CD4-positive, alpha-beta memory T cell (primary cell): ENCODE measurements around the gene LPCAT1. TPM values are rescaled to one million over a fixed set of nuclear protein-coding genes. Genes with fewer than 3 reads are reported as not detected.

Source experiments
- CTCF ChIA-PET: fragments of 350-600 bp; sonication (Branson Sonifier 250); formaldehyde crosslinking; loops from one replicate; lab custom pipeline; 2021; ENCODE audit warnings: inconsistent platforms; ENCODE audit not compliant: partially characterized antibody; lab: Charles Lee
- POLR2A ChIA-PET: fragments of 350-600 bp; sonication (Branson Sonifier 250); formaldehyde crosslinking; loops from one replicate; lab custom pipeline; 2021; ENCODE audit not compliant: partially characterized antibody; lab: Charles Lee
- DNase-seq, 5 donors: peaks; one replicate each; pipeline versions ENCODE4 v3.0.0 to v3.0.0-alpha.2; 2020 to 2022; ENCODE audit warnings: mixed read lengths in 1 of 5
- H3K27ac ChIP-seq: one replicate; pipeline ENCODE4 v1.7.0; 2013; ENCODE audit warnings: low read depth, low read length
- H3K27me3 ChIP-seq: 2 replicates; pipeline ENCODE4 v1.7.0; 2013; ENCODE audit warnings: mild to moderate bottlenecking, low read length, moderate library complexity; ENCODE audit not compliant: insufficient read depth
- H3K36me3 ChIP-seq: 2 replicates; pipeline ENCODE4 v1.7.0; 2013; ENCODE audit warnings: mild to moderate bottlenecking, low read length, moderate library complexity; ENCODE audit not compliant: insufficient read depth
- H3K4me1 ChIP-seq: 2 replicates; pipeline ENCODE4 v1.7.0; 2013; ENCODE audit warnings: mild to moderate bottlenecking, low read length, moderate library complexity; ENCODE audit not compliant: insufficient read depth
- H3K4me3 ChIP-seq, 2 donors: one replicate each; pipeline ENCODE4 v1.7.0; 2013; ENCODE audit warnings: low read length in 2 of 2, mild to moderate bottlenecking in 1 of 2
- H3K9me3 ChIP-seq, 2 donors: one replicate each; pipeline ENCODE4 v1.7.0; 2013; ENCODE audit warnings: low read length in 2 of 2, control low read depth in 1 of 2; ENCODE audit not compliant: control insufficient read depth in 1 of 2
- H3K27ac Mint-ChIP-seq, 7 donors: one replicate each; pipeline ENCODE4 v1.8.0; 2020 to 2021; ENCODE audit warnings: mixed read lengths in 7 of 7, mild to moderate bottlenecking in 6 of 7, inconsistent platforms in 3 of 7, moderate library complexity in 3 of 7
- H3K27me3 Mint-ChIP-seq, 2 donors: one replicate each; pipeline ENCODE4 v1.8.0; 2020 to 2021; ENCODE audit warnings: mixed read lengths in 2 of 2
- H3K36me3 Mint-ChIP-seq, 2 donors: one replicate each; pipeline ENCODE4 v1.8.0; 2020 to 2021; ENCODE audit warnings: mixed read lengths in 2 of 2, inconsistent platforms in 1 of 2, mild to moderate bottlenecking in 1 of 2
- H3K4me1 Mint-ChIP-seq, 4 donors: one replicate each; pipeline ENCODE4 v1.8.0; 2020 to 2021; ENCODE audit warnings: mixed read lengths in 4 of 4, mild to moderate bottlenecking in 1 of 4
- H3K4me3 Mint-ChIP-seq, 8 donors: one replicate each; pipeline ENCODE4 v1.8.0; 2020 to 2021; ENCODE audit warnings: mixed read lengths in 8 of 8, mild to moderate bottlenecking in 7 of 8, moderate library complexity in 6 of 8, inconsistent platforms in 3 of 8
- H3K9me3 Mint-ChIP-seq, 8 donors: one replicate each; pipeline ENCODE4 v1.8.0; 2020 to 2021; ENCODE audit warnings: mixed read lengths in 8 of 8, mild to moderate bottlenecking in 5 of 8, inconsistent platforms in 3 of 8, moderate library complexity in 1 of 8
- intact Hi-C: fragments of 100-400 bp; cut with micrococcal nuclease; formaldehyde crosslinking; loops from one replicate; pipeline ENCODE4 v1.15.1; 2023
- polyA plus RNA-seq, 2 donors: library from polyadenylated mRNA; unstranded; fragments of 300-500 nt; fragmentation: Illumina TruSeq; gene quantifications; one replicate each; pipeline ENCODE4 v1.2.3, GENCODE V29; 2021
- total RNA-seq, 2 experiments: library from RNA; stranded (reverse); gene quantifications; one replicate each; pipeline ENCODE4 v1.2.3, GENCODE V29; 2021

Gene LPCAT1
- total and polyA plus RNA-seq, 4 experiments from 2014 or later, result 9.0 to 63.6 (median 47.5) TPM

GRCh38 chr5:1564824-1565736 is 41.3 kb upstream of the LPCAT1 start:
- Mint-ChIP-seq H3K36me3 (no peaks in the 10 kb centered on the region), H3K4me1 (no peaks in the 10 kb centered on the region), H3K27ac (no peak overlapping the region), H3K4me3 (no peak overlapping the region), H3K9me3 (peaks cover 0 to 4% (median 0%) of the 10 kb centered on the region in 8 donors), H3K27me3 (peaks cover 7 to 8% of the 10 kb centered on the region in 2 donors)
- H3K27me3 ChIP-seq, result no peaks in the 10 kb centered on the region
- POLR2A ChIA-PET, result no interaction called here
- no peaks in the 10 kb centered on the region for H3K36me3 ChIP-seq
- H3K27ac ChIP-seq, result no peak overlapping the region
- H3K4me1 ChIP-seq, result no peaks in the 10 kb centered on the region
- CTCF ChIA-PET, result no interaction called here
- intact Hi-C loops, result loop anchor here (10.0 kb wide), 1 partner anchor 1300 kb away; no protein-coding TSS in a partner anchor
- DNase-seq, result no peak
- H3K9me3 ChIP-seq, result no peaks in the 10 kb centered on the region
- H3K4me3 ChIP-seq, result no peak overlapping the region

DNA sequence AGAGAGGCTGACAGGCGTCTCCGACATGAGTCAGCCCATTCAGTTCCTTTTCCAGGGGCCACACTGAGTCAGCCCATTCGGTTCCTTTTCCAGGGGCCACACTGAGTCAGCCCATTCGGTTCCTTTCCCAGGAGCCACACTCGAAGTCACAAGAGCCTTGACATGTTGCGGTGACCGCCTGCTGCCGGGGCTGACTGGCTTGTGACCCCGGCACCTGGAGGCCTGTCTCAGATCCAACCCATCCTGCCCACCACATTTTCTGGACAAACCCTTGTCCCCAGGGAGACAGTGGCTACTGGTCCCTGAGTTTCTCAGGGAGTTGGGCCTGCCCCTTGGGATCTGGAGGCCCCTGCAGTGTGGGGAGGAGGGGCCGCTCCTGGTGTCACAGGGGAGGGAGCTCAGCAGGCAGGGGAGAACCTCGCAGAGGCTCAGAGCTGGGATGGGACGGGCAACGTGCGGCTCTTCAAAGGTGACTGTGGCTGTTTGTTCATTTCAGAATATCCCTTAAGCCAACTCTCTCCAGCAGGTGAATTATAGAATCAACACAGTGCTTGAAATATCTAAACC is 40.5 kb upstream of the LPCAT1 start:
- intact Hi-C loops, result loop anchor here (10.0 kb wide), 1 partner anchor 1299 kb away; no protein-coding TSS in a partner anchor
- Mint-ChIP-seq H3K27me3 (peaks cover 7 to 11% of the 10 kb centered on the region in 2 donors), H3K36me3 (no peaks in the 10 kb centered on the region), H3K9me3 (peaks cover 0 to 4% (median 0%) of the 10 kb centered on the region in 8 donors), H3K4me1 (no peaks in the 10 kb centered on the region), H3K27ac (no peak overlapping the region), H3K4me3 (no peak overlapping the region)
- Histone ChIP-seq H3K9me3 (no peaks in the 10 kb centered on the region), H3K4me3 (no peak overlapping the region), H3K27me3 (no peaks in the 10 kb centered on the region), H3K27ac (no peak overlapping the region), H3K4me1 (no peaks in the 10 kb centered on the region), H3K36me3 (no peaks in the 10 kb centered on the region)
- DNase-seq, result no peak
- ChIA-PET POLR2A (no interaction called here), CTCF (interaction anchor here (0.6 kb wide), 1 partner anchor 397 kb away, joined by 3 read pairs; no protein-coding TSS in a partner anchor)

DNA sequence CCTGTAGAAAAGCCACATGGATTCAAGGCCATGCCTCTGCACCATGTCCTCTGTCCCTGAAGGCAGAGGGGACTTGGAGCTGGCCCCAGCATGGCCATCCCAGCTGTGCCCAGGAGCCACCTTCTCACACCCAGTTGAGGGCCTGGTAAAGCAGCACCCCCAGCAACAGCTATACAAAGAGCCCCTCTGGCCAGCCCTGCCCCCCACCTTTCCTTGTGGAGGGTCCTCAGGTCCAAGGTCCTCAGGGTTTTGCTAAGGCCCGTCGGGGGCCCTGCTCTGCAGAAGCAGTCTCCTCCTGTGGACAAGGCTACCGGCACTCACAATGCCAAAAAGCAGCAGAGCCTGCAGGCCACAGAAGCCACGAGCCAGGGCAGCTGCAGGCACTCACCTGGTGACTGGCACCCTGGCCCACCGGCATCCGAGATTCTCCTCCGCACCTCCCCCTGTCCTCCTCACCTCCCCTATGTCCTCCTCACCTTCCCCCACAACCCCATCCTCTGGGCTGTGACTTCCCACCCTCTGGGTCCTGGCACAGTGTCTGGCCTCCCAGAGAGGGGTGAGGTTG is 39.9 kb upstream of the LPCAT1 start:
- no peaks in the 10 kb centered on the region for H3K27me3 ChIP-seq
- ChIA-PET CTCF (interaction anchor here (0.6 kb wide), 1 partner anchor 397 kb away, joined by 3 read pairs; no protein-coding TSS in a partner anchor), POLR2A (no interaction called here)
- no peak overlapping the region for H3K4me3 Mint-ChIP-seq
- no peaks in the 10 kb centered on the region for H3K36me3 ChIP-seq
- DNase-seq, result no peak
- no peaks in the 10 kb centered on the region for H3K36me3 Mint-ChIP-seq
- H3K4me1 Mint-ChIP-seq, result peaks cover 0 to 2% (median 0%) of the 10 kb centered on the region in 4 donors
- no peak overlapping the region for H3K27ac Mint-ChIP-seq
- intact Hi-C loops, result loop anchor here (10.0 kb wide), 1 partner anchor 1299 kb away; no protein-coding TSS in a partner anchor
- no peak overlapping the region for H3K4me3 ChIP-seq
- peaks cover 0 to 4% (median 0%) of the 10 kb centered on the region in 8 donors for H3K9me3 Mint-ChIP-seq
- no peaks in the 10 kb centered on the region for H3K9me3 ChIP-seq
- H3K4me1 ChIP-seq, result no peaks in the 10 kb centered on the region
- no peak overlapping the region for H3K27ac ChIP-seq
- peaks cover 7 to 13% of the 10 kb centered on the region in 2 donors for H3K27me3 Mint-ChIP-seq

- no peaks in the 10 kb centered on the region for H3K27me3 ChIP-seq
- Mint-ChIP-seq H3K4me3 (no peak overlapping the region), H3K9me3 (peaks cover 0 to 4% (median 0%) of the 10 kb centered on the region in 8 donors), H3K27ac (no peak overlapping the region), H3K27me3 (peaks cover 7 to 13% of the 10 kb centered on the region in 2 donors), H3K4me1 (peaks cover 0 to 2% (median 0%) of the 10 kb centered on the region in 4 donors), H3K36me3 (no peaks in the 10 kb centered on the region)
- no peak overlapping the region for H3K4me3 ChIP-seq
- intact Hi-C loops, result loop anchor here (10.0 kb wide), 1 partner anchor 1298 kb away; no protein-coding TSS in a partner anchor
- H3K27ac ChIP-seq, result no peak overlapping the region
- H3K4me1 ChIP-seq, result no peaks in the 10 kb centered on the region
- no peaks in the 10 kb centered on the region for H3K36me3 ChIP-seq
- ChIA-PET POLR2A (no interaction called here), CTCF (no interaction called here)
- H3K9me3 ChIP-seq, result no peaks in the 10 kb centered on the region
- no peak for DNase-seq
Measured at GRCh38 chr5:1563051-1563461, 39.3 kb upstream of the LPCAT1 start.

DNA sequence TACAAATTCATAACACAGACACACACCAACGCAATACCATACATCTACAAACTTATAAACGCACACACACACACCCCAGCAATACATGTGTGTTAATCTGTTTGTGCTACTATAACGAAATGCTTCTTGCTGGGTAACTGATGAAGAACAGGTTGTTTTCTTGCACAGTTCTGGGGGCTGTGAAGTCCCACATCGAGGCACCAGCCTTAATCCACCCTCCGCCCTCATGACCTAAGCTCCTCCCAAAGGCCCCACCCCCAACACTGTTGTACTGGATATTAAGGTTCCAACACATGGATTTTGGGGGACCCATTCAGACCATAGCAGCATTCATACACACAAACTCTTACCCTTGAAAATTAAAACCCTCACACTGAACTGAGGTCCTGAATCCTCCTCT is 38.8 kb upstream of the LPCAT1 start:
- ChIA-PET CTCF (no interaction called here), POLR2A (no interaction called here)
- Mint-ChIP-seq H3K27ac (no peak overlapping the region), H3K9me3 (peaks cover 0 to 4% (median 0%) of the 10 kb centered on the region in 8 donors), H3K27me3 (peaks cover 7 to 13% of the 10 kb centered on the region in 2 donors), H3K36me3 (no peaks in the 10 kb centered on the region), H3K4me3 (no peak overlapping the region), H3K4me1 (peaks cover 0 to 2% (median 0%) of the 10 kb centered on the region in 4 donors)
- H3K4me3 ChIP-seq, result no peak overlapping the region
- no peaks in the 10 kb centered on the region for H3K4me1 ChIP-seq
- no peaks in the 10 kb centered on the region for H3K27me3 ChIP-seq
- no peak overlapping the region for H3K27ac ChIP-seq
- intact Hi-C loops, result loop anchor here (10.0 kb wide), 1 partner anchor 1298 kb away; no protein-coding TSS in a partner anchor
- no peak for DNase-seq
- H3K9me3 ChIP-seq, result no peaks in the 10 kb centered on the region
- H3K36me3 ChIP-seq, result no peaks in the 10 kb centered on the region

- intact Hi-C loops, result loop anchor here (10.0 kb wide), 1 partner anchor 1297 kb away; no protein-coding TSS in a partner anchor
- Mint-ChIP-seq H3K27me3 (peaks cover 7 to 13% of the 10 kb centered on the region in 2 donors), H3K27ac (no peak overlapping the region), H3K9me3 (peaks cover 0 to 4% (median 0%) of the 10 kb centered on the region in 8 donors), H3K4me1 (peaks cover 0 to 2% (median 0%) of the 10 kb centered on the region in 4 donors), H3K4me3 (no peak overlapping the region), H3K36me3 (no peaks in the 10 kb centered on the region)
- no peaks in the 10 kb centered on the region for H3K27me3 ChIP-seq
- no peak overlapping the region for H3K27ac ChIP-seq
- no peaks in the 10 kb centered on the region for H3K36me3 ChIP-seq
- POLR2A ChIA-PET, result no interaction called here
- H3K4me1 ChIP-seq, result no peaks in the 10 kb centered on the region
- CTCF ChIA-PET, result no interaction called here
- no peak for DNase-seq
- H3K9me3 ChIP-seq, result no peaks in the 10 kb centered on the region
- no peak overlapping the region for H3K4me3 ChIP-seq
Measured at GRCh38 chr5:1561402-1561929, 37.7 kb upstream of the LPCAT1 start.
